ENCODE results near the gene MELK. TPM values are rescaled to one million over a fixed set of nuclear protein-coding genes. Genes with fewer than 3 reads are reported as not detected.

The MELK gene
- total and polyA plus RNA-seq, 2 of the 13 experiments (the other 11 are each of a cell fraction or from before 2014, with no cell fraction given): 16.7 to 50.4 TPM

DNA sequence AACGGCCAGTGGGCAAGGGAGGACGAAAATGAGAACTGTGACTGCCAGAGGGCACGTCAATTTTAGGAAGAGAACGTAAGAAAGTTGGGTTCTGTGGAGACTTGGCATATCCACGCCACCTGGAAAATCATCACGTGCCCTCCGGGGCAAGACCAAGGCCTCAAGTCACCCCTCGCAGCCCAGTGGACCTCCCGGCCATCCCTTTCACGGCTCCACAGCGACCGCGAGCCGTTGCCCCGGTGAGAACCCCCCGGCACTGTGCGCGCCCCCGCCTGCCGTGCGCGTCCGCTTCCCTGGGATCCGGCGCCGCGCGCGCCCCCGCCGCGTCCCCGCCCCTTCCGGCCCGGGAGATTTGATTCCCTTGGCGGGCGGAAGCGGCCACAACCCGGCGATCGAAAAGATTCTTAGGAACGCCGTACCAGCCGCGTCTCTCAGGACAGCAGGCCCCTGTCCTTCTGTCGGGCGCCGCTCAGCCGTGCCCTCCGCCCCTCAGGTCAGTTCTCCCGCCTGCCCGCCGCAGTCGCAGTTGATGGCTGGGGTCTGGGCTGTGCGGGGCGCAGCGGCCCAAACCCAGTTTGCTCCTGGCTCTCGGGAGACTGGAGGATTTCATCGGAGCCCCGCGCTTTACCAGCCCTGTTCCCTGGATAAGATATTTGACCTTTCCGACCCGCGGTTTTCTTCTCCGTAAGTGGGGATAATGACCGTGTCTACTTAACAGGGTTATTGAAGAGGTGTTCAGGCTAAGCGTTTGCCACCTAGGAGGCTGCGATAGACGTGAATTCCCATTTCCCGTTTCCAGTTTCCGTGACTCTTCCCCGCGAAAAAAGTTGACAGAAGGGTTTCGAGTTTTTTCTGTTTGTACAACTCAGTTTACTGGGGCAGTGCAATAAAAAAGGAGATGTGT is at the start of gene MELK (continued):
- TF ChIP-seq, protein P1, sequence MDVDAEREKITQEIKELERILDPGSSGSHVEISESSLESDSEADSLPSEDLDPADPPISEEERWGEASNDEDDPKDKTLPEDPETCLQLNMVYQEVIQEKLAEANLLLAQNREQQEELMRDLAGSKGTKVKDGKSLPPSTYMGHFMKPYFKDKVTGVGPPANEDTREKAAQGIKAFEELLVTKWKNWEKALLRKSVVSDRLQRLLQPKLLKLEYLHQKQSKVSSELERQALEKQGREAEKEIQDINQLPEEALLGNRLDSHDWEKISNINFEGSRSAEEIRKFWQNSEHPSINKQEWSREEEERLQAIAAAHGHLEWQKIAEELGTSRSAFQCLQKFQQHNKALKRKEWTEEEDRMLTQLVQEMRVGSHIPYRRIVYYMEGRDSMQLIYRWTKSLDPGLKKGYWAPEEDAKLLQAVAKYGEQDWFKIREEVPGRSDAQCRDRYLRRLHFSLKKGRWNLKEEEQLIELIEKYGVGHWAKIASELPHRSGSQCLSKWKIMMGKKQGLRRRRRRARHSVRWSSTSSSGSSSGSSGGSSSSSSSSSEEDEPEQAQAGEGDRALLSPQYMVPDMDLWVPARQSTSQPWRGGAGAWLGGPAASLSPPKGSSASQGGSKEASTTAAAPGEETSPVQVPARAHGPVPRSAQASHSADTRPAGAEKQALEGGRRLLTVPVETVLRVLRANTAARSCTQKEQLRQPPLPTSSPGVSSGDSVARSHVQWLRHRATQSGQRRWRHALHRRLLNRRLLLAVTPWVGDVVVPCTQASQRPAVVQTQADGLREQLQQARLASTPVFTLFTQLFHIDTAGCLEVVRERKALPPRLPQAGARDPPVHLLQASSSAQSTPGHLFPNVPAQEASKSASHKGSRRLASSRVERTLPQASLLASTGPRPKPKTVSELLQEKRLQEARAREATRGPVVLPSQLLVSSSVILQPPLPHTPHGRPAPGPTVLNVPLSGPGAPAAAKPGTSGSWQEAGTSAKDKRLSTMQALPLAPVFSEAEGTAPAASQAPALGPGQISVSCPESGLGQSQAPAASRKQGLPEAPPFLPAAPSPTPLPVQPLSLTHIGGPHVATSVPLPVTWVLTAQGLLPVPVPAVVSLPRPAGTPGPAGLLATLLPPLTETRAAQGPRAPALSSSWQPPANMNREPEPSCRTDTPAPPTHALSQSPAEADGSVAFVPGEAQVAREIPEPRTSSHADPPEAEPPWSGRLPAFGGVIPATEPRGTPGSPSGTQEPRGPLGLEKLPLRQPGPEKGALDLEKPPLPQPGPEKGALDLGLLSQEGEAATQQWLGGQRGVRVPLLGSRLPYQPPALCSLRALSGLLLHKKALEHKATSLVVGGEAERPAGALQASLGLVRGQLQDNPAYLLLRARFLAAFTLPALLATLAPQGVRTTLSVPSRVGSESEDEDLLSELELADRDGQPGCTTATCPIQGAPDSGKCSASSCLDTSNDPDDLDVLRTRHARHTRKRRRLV (CRISPR knock-in tag; IDR thresholded peaks at IDR 0.05): 0 out of 2 replicates have a peak, but pooled peaks have one; percentile 28
- TF ChIP-seq, protein P2, sequence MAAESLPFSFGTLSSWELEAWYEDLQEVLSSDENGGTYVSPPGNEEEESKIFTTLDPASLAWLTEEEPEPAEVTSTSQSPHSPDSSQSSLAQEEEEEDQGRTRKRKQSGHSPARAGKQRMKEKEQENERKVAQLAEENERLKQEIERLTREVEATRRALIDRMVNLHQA (CRISPR knock-in tag; IDR thresholded peaks at IDR 0.05): no peak
- peak; percentile 53; the same call in 1 of the 2 replicates for TF ChIP-seq SNAI1 (CRISPR knock-in tag; IDR thresholded peaks at IDR 0.05; ENCODE audit: borderline replicate concordance)
- TF ChIP-seq MTF2 (CRISPR knock-in tag; IDR thresholded peaks at IDR 0.05; ENCODE audit: borderline replicate concordance): no peak
- no peak for TF ChIP-seq EEA1 (CRISPR knock-in tag; IDR thresholded peaks at IDR 0.05; ENCODE audit: borderline replicate concordance)
- TF ChIP-seq ZNF33B (CRISPR knock-in tag; IDR thresholded peaks at IDR 0.05): 0 out of 2 replicates have a peak, but pooled peaks have one; percentile 53
- TF ChIP-seq KLF11 (CRISPR knock-in tag; IDR thresholded peaks at IDR 0.05): no peak
- TF ChIP-seq THAP11 (CRISPR knock-in tag; IDR thresholded peaks at IDR 0.05): peak; percentile 77
- no peak for TF ChIP-seq MAFF (IDR thresholded peaks at IDR 0.05; ENCODE audit: low read depth, low read length)
- peak; percentile 59 for TF ChIP-seq RXRA (CRISPR knock-in tag; IDR thresholded peaks at IDR 0.05)
- TF ChIP-seq, protein P3, sequence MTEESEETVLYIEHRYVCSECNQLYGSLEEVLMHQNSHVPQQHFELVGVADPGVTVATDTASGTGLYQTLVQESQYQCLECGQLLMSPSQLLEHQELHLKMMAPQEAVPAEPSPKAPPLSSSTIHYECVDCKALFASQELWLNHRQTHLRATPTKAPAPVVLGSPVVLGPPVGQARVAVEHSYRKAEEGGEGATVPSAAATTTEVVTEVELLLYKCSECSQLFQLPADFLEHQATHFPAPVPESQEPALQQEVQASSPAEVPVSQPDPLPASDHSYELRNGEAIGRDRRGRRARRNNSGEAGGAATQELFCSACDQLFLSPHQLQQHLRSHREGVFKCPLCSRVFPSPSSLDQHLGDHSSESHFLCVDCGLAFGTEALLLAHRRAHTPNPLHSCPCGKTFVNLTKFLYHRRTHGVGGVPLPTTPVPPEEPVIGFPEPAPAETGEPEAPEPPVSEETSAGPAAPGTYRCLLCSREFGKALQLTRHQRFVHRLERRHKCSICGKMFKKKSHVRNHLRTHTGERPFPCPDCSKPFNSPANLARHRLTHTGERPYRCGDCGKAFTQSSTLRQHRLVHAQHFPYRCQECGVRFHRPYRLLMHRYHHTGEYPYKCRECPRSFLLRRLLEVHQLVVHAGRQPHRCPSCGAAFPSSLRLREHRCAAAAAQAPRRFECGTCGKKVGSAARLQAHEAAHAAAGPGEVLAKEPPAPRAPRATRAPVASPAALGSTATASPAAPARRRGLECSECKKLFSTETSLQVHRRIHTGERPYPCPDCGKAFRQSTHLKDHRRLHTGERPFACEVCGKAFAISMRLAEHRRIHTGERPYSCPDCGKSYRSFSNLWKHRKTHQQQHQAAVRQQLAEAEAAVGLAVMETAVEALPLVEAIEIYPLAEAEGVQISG (CRISPR knock-in tag; IDR thresholded peaks at IDR 0.05): peak; percentile 91
- no peak for TF ChIP-seq FOSL2 (CRISPR knock-in tag; IDR thresholded peaks at IDR 0.05)
- TF ChIP-seq, protein P4, sequence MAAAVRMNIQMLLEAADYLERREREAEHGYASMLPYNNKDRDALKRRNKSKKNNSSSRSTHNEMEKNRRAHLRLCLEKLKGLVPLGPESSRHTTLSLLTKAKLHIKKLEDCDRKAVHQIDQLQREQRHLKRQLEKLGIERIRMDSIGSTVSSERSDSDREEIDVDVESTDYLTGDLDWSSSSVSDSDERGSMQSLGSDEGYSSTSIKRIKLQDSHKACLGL (CRISPR knock-in tag; IDR thresholded peaks at IDR 0.05): peak; percentile 76
- no peak for TF ChIP-seq RORA (CRISPR knock-in tag; IDR thresholded peaks at IDR 0.05)
- no peak for TF ChIP-seq ZNF850 (CRISPR knock-in tag; conservative IDR thresholded peaks at IDR 0.05)
- TF ChIP-seq, protein P5, sequence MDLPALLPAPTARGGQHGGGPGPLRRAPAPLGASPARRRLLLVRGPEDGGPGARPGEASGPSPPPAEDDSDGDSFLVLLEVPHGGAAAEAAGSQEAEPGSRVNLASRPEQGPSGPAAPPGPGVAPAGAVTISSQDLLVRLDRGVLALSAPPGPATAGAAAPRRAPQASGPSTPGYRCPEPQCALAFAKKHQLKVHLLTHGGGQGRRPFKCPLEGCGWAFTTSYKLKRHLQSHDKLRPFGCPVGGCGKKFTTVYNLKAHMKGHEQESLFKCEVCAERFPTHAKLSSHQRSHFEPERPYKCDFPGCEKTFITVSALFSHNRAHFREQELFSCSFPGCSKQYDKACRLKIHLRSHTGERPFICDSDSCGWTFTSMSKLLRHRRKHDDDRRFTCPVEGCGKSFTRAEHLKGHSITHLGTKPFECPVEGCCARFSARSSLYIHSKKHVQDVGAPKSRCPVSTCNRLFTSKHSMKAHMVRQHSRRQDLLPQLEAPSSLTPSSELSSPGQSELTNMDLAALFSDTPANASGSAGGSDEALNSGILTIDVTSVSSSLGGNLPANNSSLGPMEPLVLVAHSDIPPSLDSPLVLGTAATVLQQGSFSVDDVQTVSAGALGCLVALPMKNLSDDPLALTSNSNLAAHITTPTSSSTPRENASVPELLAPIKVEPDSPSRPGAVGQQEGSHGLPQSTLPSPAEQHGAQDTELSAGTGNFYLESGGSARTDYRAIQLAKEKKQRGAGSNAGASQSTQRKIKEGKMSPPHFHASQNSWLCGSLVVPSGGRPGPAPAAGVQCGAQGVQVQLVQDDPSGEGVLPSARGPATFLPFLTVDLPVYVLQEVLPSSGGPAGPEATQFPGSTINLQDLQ (CRISPR knock-in tag; IDR thresholded peaks at IDR 0.05): 0 out of 2 replicates have a peak, but pooled peaks have one; percentile 25
- no peak for TF ChIP-seq MATR3 (CRISPR knock-in tag; IDR thresholded peaks at IDR 0.05)
